GM12878 (cell line): ENCODE results near the gene COA1.

Source experiments
- EZH2 ChIP-seq: IDR thresholded peaks from 2 replicates; pipeline ENCODE4 v1.6.1; 2012; ENCODE audit warnings: low read depth, mild to moderate bottlenecking, control low read depth, inconsistent platforms, low read length, borderline replicate concordance; ENCODE audit not compliant: control insufficient read depth
- KLF5 ChIP-seq: fragments of 450-650 bp; IDR thresholded peaks from 2 replicates; pipeline ENCODE4 v1.6.1; 2014; ENCODE audit warnings: mild to moderate bottlenecking; ENCODE audit not compliant: partially characterized antibody
- TAF1 ChIP-seq: IDR thresholded peaks from 2 replicates; pipeline ENCODE4 v1.6.1; 2011; ENCODE audit warnings: mild to moderate bottlenecking, low read depth, low read length, borderline replicate concordance
- YBX1 ChIP-seq: fragments of 450-650 bp; IDR thresholded peaks from 2 replicates; pipeline ENCODE4 v1.6.1; 2016; ENCODE audit warnings: antibody characterized with exemption

DNA sequence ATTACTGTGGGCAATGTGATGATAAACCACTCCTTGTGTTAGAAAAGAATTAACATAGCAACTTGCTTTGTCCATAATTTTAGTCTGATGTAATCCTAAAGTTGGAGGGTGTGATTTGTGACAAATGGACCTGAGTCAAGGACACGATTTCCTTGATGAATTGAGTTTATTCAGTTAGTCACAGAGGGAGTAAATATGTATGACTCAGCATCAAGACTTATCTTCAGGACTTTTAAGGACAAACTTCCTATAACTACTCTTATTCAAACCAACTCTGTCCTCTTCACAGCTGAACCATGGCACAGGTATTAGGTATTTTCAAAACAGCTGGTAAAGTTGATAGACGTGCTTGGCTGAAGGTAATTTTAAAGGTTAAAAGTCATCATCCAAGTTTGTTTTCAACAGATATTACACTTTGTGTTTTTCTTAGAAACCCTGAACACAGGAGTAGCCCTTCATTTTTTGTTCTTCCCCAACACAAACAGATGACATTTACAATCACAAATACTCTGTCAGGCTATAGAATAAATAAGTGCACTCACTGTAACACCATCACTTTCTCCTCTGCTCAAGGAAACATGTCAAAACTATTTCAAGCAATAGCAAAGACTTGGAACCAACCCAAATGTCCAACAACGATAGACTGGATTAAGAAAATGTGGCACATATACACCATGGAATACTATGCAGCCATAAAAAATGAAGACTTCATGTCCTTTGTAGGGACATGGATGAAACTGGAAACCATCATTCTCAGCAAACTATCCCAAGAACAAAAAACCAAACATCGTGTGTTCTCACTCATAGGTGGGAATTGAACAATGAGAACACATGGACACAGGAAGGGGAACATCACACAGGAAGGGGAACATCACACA is 54.5 kb downstream of the COA1 start:
- TF ChIP-seq TAF1 (no peak), EZH2 (no peak), KLF5 (no peak), YBX1 (no peak)
